Left ventricle myocardium superior (tissue), 1 donor: ENCODE results near the gene PFKP. TPM values are rescaled to one million over a fixed set of nuclear protein-coding genes. Genes with fewer than 3 reads are reported as not detected.
A peak's percentile ranks its signal among the peaks of the same experiment; 100 is the strongest.

Experiments
- ATAC-seq: fragments of 200-7000 bp; cut with Tn5 transposase; one replicate; pipeline ENCODE4 v1.9.1; 2020; ENCODE audit warnings: mild to moderate bottlenecking, moderate library complexity
- DNase-seq: peaks from one replicate; pipeline ENCODE4 v3.0.0-alpha.2; 2020
- intact Hi-C: fragments of 100-400 bp; cut with micrococcal nuclease; formaldehyde crosslinking; loops from one replicate; pipeline ENCODE4 v1.11.0; 2022
- total RNA-seq: library from RNA; stranded (reverse); fragmentation: NEBNext Ultra II Directional; extraction: Animal tissue kit (Norgen Biotek cat#: 25700); gene quantifications from one replicate; pipeline ENCODE4 v1.2.1, GENCODE V29; 2021
- donor health status: DM: no; HTN: yes; CAD: no; lungs with severe emphysema.

Gene PFKP
- total RNA-seq, 1 donor from 2014 or later: 178 TPM

DNA sequence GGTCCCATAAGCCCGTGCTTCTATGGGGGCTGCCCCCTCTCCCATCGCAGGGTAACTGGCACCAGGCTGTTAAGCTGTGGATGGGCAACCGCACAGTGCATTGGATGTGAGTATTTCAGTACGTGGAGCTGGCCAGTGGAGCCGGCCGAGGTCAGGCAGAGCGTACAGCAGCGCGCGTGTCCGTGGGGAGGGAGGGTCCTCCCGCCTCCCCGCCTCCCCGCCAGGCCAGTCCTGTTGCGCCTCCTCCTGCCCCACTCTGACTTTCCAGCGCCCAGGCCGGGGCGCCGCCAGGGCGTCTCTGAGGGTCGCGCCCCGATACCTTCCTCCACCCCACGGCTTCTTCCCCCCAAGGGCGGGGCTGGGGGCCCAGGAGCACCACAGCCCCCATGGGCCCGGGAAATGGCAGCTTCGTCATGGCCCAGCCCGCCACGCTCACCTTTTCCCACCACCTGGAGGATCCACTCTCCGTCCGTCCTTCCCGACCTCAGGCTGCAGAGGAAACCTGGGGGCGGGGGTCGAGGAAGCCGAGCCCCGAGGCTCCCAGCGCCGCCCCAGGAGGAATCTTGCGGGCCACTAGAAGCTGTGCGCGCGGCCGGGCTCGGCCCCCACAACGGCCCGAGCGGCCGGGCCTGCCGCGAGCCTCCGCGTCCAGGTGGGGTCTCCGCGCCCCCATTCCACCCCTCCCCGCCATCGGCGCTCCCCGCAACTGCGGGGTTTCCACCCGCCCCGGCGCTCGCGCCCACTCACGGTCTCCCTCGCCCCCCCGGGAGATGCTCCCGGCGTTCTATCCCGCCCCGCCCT is 831 bp upstream of the PFKP start:
- DNase-seq (peak; percentile 59), ATAC-seq (peak; percentile 53)
- intact Hi-C loops: no loop called here

GRCh38 chr10:3067859-3068179 is 471 bp downstream of the PFKP start:
- intact Hi-C loops: no loop called here
- ATAC-seq: no peak

GRCh38 chr10:3068201-3068967 is 1.0 kb downstream of the PFKP start:
- intact Hi-C loops: no loop called here
- ATAC-seq (peak; percentile 47), DNase-seq (peak; percentile 83)

More at GRCh38 chr10:3067859-3068179, 471 bp downstream of the PFKP start:
- DNase-seq: no peak

- peak; percentile 68 for DNase-seq
- ATAC-seq: peak; percentile 10
- intact Hi-C loops: no loop called here
Observed at GRCh38 chr10:3068968-3069737, 1.8 kb downstream of the PFKP start.

- no peak for ATAC-seq
- intact Hi-C loops: no loop called here
- no peak for DNase-seq
Observed at GRCh38 chr10:3069876-3070275, 2.5 kb downstream of the PFKP start.

- DNase-seq (no peak), ATAC-seq (no peak)
- intact Hi-C loops: no loop called here
Observed at GRCh38 chr10:3071405-3072198, 4.3 kb downstream of the PFKP start.

DNA sequence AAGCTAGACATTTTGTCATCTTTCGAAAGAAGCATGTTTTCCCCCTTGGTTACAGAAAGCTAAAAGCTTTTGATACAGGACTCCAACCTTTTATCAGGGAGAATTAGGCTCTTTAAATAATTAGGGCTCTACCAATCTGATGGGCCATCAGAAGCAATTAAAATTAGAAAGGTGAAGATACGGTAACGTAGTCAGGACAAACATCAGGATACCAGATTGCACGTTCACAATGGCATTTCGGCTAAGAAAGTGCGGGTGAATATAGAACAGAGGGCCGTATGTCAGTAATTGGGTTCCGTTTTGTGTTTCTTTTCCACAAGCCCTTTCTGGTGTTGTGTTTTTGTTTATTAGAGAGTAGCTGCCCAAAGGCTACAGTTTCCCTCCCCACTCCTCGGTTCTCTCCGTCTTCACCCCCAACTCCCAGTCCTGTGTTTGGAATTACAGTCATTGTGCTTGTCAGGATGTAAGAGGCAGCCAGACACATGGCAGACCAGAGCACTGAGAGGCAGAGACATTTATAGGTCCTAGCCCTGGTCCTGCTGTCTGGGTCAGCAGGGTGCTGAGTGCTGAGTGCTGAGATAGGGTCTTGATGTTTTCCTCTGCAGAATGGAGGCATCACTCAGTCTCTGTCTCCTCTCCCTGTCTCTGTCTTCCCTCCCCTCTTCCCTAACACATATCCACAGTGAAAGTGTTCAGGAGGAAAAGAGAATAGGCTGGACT is 5.5 kb downstream of the PFKP start:
- DNase-seq (no peak), ATAC-seq (peak; percentile 64)
- intact Hi-C loops: no loop called here

- intact Hi-C loops: no loop called here
- ATAC-seq (peak; percentile 68), DNase-seq (no peak)
Observed at GRCh38 chr10:3074145-3074665, 6.9 kb downstream of the PFKP start.

DNA sequence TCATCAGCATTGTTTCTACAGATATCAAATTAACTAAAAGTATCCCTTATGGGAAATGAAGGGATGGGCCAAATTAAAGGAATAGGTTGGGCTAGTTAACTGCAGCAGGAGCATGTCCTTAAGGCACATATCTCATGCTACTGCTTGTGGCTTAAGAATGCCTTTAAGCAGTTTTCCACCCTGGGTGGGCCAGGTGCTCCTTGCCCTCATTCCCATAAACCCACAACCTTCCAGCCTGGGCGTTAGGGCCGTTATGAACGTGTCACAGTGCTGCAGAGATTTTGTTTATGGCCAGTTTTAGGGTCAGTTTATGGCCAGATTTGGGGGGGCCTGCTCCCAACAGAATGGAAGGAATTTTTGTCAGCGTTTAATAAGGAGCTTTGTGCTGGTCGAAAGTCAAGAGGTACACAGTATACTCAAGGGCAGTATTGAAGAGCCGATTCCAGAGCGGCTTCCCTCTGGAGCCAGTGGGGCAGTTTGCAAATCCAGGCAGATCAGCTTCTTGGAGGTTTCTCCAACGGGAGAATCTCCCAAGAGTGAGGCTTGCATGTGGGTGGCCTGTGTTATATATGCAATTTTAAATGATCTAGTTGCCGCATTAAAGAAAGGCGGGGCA is 7.7 kb downstream of the PFKP start:
- DNase-seq (no peak), ATAC-seq (no peak)
- intact Hi-C loops: no loop called here

GRCh38 chr10:3076138-3076537 is 8.8 kb downstream of the PFKP start:
- ATAC-seq (no peak), DNase-seq (no peak)
- intact Hi-C loops: no loop called here

DNA sequence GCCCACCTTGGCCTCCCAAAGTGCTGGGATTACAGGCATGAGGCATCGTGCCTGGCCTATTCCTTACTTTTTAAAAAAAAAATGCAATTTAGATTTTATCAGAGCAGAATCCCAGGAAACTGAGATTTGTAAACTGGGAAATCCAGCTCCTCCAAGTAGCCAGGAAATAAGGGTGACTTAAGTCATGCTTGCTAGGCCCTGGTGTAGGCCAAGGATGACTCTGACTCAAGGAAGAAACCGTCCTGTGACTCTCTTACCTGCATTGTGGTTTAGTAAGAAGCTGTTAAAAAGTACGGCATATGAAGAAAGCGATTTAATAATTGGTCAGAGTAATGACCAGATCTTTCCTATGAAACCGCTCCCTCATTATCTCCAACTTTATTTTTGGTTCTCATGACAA is 10.2 kb downstream of the PFKP start:
- ATAC-seq (no peak), DNase-seq (no peak)
- intact Hi-C loops: no loop called here

- intact Hi-C loops: no loop called here
- no peak for DNase-seq
- no peak for ATAC-seq
Observed at GRCh38 chr10:3077940-3078630, 10.7 kb downstream of the PFKP start.

DNA sequence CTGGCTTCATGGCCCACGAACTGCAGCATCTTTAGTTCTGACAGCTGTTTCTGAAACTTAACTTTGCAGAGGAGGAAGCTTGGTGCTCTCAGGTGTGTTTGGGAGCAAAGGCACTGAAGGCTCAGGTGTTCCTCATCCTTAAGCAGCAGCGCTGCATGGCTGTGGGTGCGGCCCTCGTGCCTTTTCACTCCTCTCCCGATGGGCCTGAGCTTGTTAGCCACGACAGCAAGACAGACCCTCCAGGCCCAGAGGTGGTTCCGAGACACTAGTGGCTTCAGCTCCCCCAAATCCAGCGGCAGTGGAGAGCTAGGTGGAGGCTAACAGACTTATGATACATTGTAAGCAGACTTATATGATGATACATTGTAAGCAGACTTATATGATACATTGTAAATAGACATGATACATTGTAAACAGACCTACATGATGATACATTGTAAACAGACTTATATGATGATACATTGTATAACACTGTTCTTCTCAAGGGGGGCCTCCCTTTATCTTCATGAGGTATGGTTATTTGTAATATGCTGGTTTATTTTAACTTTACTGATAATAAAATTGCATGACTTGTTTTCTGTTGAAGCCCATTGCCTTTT is 14.1 kb downstream of the PFKP start:
- intact Hi-C loops: no loop called here
- ATAC-seq: no peak
- no peak for DNase-seq

DNA sequence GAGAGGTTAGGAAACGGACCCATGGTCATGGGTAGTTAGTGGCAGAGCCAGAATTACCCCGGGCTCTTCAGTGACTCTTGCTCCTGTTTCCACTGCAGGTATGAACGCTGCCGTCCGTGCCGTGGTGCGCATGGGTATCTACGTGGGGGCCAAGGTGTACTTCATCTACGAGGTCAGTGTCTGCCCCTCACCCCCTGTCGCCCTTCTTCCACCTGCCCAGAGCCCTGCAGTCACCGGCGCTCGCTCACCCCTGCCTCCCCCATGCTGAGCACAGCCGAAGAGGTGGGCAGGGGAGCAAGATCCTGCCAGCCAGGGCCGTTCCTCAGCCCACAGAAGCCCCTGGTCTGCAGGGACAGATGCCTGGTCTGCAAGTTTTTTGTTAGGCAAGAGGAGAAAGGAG is 14.9 kb downstream of the PFKP start:
- ATAC-seq (no peak), DNase-seq (no peak)
- intact Hi-C loops: no loop called here

DNA sequence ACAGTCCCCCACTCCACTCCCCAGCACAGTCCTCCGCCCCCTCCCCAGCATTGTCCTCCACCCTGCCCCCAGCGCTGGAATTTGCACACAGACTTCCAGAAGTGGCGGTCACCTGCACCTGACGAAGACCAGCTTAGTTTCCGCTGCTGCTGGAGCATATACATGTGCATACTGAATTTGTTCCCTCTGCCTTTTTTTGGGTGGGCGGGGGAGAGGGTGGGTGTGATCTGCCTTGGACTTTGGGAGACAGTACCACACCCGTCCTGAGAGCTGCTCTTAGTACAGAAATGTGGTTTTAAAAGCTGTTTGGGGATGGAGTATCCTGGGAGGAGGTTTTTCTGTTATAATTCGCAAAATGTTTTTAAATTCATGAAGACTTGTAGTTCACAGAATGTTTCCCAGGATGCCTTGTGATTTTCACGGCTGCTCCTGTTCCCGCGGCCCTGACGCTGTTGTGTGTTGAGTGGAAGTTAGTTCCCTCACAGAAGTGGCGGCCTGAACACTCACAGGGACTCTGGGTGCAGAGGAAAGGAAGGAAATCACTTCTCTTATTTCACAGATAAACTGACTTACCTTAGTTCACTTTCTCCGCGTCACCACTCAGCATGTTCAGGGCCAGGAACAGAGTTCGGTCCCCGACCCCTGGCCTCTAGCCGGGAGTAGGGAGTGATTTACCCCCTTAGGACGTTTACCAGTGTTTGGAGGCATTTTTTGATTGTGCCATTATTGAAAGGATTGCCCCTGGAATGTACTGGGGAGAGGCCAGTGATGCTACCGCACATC is 18.6 kb downstream of the PFKP start:
- DNase-seq: no peak
- ATAC-seq: no peak
- intact Hi-C loops: no loop called here

- intact Hi-C loops: no loop called here
- DNase-seq: no peak
- no peak for ATAC-seq
Observed at GRCh38 chr10:3090388-3090787, 23.0 kb downstream of the PFKP start.
